GM18505 (cell line): ENCODE measurements around the gene PLXDC1.

Source experiments
- ATAC-seq: cut with Tn5 transposase; IDR thresholded peaks from one replicate; pipeline ENCODE4 v1.9.1; 2021; ENCODE audit not compliant: unreplicated experiment
- POLR2A ChIP-seq: IDR thresholded peaks from 4 replicates; pipeline ENCODE4 v1.6.1; 2011; ENCODE audit warnings: borderline replicate concordance; ENCODE audit not compliant: insufficient read depth, insufficient read length; ENCODE audit errors: extremely low read depth

The PLXDC1 gene

DNA sequence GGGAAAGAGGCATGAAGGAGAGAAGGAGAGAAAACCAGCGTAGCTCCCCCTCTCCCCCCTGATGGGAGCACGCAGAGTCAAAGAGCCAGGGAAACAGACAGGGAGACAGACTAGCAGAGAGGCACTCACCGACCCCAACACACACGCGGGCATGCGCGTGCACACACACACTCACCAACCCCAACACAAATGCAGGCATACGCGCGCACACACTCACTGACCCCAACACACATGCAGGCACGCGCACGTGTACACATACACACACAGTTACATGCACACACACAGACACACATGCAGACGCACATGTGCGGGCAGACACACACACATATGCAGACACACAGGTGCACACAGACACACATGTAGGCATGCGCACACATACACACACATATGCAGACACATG, 41.5 kb upstream of the PLXDC1 start:
- no peak for TF ChIP-seq POLR2A
- no peak for ATAC-seq

DNA sequence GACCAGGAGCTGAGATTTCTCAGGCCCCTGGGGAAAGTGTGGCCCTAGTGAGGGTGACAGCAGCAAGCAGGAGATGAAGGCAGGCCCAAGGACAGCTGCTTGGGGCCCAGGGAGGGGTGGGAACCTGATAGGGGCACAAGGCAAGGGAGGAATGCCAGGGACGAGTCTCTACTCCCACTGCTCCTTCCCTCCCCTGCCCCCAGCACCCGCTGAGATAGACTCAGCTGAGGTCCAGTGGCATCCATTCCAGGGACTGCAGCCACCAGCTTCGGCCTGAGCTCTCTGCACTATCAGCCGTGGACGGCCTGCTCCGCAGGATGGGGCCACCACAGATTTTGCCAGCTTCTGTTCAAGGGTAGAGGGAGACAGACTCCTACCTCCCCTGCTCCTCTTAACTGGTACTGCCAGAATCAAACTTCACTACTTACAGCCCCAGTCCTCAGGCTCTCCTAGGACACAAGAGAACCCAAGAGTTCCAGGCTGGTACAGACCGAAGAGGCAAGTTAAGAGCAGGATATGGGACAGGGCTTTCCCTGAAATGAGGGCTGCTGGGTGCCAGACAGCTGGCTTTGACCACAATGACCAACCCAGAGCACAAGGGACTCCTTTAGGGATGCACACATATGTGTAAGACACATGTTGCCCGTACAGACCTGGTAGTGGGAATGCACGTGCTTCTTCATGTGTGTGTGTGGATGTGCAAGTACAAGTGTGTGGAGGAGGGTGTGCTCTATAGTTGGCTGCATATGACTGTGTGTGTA, 40.5 kb upstream of the PLXDC1 start:
- no peak for TF ChIP-seq POLR2A
- ATAC-seq = no peak

DNA sequence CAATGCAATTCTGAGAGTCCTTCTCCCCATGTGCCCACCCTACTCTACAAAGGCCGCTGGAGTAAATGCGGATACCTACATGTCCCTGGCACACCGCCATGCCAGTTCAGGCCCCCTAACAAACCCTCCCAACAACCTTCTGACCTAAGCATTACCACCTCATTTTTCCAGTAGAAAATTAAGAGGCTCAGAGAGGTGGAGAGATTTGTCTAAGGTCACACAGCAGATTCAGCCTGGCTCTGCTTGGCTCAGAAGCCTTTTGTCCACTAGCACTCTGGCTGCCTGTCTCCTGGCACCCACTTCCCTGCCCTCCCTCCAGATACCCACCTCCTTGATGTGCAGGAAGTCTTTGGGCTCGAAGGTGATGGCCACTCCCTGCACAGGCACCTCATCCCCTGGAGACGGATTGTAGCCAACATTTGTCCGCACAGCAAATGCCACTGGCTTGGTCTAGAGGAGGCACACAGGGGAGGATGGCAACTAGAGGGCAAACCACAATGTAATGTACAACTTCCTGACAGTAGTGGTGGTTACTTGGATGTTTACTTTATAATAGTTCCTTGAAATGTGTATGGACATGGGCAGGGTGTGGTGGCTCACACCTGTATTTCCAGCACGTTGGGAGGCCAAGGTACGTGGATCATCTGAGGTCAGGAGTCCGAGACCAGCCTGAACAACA, 35.9 kb upstream of the PLXDC1 start:
- TF ChIP-seq POLR2A = no peak
- ATAC-seq = no peak

DNA sequence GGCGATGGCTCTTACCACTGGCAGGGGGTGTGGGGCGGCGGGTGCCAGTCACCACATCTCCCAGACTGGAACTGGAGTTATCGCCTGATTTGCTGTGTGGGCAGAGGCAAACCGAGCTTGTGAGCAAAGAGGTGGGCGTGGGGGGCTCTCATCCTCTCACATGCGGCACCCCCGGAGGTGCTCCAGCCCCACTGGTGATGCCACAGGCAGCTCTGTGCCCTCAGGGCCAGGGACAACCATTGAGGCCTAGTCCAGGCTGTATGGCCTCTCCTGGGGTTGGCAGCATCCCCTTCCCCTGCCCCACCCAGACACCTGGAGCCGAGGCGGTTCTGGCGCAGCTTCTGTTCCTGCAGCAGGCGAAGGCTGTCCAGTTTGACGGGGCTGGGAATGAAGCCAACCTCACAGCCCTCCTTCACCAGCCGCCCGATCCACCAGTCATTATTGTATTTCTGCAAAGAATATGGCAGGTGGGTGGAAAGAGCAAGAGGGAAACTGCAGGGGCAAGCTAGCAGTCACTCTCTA, 35.1 kb upstream of the PLXDC1 start:
- TF ChIP-seq POLR2A = no peak
- ATAC-seq = no peak

DNA sequence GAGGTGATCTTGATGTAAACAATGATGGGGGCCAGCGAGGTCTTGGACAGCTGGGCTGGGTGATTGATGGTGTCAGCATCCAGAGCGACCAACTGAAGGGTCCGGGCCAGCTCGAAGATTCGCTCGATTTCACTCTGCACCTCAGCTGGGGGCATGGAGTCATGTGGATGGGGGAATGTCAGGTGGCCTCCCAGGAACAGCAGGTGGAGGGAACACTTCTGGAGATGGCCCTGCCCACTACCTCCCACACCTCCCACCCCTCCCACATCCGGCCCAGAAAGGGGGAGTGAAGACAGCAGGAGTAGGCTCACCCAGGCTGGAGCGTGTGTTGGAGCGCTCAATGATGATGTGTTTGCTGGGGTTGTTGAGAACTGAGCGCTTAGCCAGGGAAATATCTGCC, 32.3 kb upstream of the PLXDC1 start:
- TF ChIP-seq POLR2A = no peak

DNA sequence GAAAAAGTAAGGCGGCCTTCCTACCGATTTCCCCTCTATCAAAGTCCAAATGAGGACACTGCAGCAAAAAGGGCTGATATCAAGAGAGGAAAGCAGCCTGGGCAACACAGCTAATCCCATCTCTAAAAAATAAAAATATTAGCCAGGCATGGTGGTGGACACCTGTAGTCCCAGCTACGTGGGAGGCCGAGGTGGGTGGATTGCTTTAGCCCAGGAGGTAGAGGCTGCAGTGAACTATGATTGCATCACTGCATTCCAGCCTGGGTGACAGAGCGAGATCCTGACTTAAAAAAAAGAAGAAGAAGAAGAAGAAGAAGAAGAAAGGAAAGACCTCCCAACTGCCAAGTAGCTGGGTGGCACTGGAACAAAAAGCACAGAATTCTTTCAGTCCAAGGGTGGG, 31.6 kb upstream of the PLXDC1 start:
- no peak for TF ChIP-seq POLR2A
- ATAC-seq = no peak

More for the DNA sequence above, 32.3 kb upstream of the PLXDC1 start:
- no peak for ATAC-seq

DNA sequence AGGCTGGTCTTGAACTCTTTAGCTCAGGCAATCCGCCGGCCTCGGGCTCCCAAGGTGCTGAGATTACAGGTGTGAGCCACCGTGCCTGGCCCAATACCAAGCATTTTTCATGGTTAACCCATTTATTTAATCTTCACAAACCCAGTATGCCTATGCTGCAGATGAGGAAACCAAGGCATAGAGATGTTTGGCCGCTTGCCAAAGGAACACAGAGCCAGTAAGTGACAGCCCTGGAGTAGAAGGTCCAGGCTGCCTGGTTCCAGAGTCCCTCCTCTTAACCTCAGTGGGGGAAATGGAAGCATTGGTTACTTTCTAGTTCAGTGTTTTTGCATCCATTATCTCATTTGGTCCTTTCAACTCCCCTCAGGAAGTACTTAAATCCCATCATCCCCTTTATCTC, 29.9 kb upstream of the PLXDC1 start:
- no peak for TF ChIP-seq POLR2A
- ATAC-seq = no peak

DNA sequence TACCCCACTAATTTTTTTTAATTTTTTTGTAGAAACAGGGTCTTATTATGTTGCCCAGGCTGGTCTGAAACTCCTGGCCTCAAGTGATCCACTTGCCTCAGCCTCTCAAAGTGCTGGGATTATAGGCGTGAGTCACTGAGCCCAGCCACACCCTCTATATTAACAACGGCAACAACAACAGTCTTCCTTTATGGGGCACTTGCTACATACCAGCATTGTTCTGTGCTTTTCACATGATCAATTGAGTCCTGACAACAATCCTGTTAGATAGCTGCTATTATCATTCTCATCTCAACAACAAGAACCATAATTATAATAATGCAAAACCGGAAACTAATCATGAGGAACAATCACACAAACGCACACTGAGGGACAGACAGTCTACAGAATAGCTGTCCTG, 27.1 kb upstream of the PLXDC1 start:
- TF ChIP-seq POLR2A = no peak
- no peak for ATAC-seq

DNA sequence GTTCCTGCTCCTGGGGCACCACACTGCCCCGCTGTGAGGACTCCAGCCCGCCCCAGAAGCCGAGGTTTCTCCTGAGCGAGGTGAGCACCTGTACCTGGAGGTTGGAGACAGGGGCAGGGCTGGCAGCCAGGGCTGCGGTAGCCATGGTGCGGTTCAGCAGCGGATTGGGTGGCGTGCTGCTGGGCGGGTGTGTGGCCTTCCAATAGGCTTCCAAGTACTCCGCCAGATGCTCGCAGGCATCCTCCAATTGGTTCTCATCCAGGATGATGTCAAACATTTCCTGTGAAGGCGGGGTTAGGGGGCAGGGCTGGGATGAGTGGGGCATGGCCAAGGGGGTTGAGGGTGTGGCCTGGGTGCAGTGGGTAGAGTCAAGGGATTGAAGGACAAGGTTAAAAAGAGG, 25.8 kb upstream of the PLXDC1 start:
- TF ChIP-seq POLR2A = no peak
- ATAC-seq = no peak

DNA sequence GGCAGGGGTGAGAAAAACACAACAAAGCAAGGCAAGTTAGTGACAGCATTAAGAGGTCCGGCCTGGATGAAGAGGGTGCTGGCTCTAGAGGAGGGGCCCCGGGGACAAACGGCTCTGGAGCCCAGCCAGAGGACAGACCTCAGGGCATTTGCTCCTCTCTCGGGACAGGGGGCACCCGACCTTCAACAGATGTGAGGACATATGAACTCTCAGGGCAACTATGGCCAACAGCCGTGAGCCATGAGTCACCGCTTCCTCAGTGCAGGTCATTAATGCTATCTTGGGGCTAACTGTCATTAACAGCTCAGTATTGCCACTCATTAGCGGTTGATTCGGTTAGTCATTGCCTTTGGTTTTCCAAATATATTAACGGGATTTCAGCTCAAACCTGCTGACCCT, 24.3 kb upstream of the PLXDC1 start:
- ATAC-seq = no peak

DNA sequence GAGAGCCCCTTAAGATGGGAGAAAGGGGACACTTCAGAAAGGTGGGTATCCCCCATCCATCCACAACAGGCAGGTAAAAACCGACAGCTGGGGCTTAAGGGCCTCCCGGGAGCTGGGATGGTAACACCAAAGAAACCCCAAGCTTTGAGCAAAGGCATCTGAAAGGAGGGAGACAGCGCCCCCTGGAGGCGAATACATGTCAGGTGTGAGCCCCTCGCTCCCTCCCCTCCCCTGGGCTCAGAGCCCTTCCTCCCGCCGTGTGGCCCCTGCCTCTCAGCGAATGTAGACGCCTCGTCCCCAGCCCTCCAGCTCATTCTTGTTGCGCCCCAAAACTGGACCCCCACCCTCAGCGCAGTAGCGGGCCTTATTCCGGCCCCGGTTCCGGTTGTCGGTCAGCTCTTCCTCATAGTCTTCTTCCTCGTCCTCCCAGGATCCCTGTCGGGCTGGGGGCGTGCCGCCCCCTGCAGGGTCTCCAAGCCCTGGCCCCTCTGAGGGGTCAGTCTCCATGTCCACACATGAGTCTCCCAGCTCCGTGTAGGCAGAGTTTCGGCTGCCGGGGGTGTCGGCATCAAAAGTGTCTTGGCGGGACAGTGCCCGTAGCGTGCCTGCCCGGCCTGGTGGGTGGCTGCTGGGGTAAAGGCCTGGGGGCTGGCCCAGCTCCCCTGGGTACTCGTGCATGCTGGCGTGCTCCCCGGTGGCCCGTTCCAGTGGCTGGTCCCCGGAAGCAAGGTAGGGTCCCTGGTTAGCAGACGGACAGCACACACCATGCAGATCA, 23.7 kb upstream of the PLXDC1 start:
- no peak for ATAC-seq
- no peak for TF ChIP-seq POLR2A

More for the DNA sequence above, 24.3 kb upstream of the PLXDC1 start:
- TF ChIP-seq POLR2A = no peak

DNA sequence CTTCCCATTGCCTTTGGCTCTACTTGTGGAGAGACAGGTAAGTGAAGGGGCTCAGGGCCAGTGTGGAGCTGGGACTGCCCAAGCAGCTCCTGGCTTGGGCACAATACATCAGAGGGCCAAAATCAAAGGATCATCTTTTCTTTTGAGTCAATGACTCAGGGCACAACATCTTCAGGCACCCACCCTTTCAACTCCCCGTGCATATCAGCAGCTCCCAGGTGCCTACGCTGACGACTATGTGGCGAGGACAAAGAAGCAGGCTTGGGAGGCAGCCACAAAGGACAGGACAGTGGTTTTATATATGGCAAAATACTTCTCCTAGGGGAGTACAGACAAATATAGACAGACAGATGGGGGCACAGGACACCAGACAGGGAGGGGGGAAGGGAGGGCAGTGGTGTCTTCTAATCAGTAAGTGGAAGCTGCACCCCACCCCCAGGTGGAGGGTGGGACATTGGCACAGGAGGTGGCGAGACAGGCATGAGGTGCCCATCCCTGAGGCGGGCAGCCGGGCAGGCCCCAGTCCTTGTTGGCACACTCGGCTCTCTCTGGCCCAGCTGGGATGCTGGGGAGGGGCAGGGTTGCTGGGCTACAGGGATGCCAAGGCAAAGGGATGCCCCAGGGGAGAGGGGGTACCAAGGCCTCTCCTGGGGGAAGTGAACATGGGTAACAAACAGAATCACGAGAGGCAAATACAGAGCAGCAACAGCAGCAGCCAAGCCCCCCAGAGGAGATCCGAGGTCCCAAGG, 22.3 kb upstream of the PLXDC1 start:
- no peak for ATAC-seq
- no peak for TF ChIP-seq POLR2A

DNA sequence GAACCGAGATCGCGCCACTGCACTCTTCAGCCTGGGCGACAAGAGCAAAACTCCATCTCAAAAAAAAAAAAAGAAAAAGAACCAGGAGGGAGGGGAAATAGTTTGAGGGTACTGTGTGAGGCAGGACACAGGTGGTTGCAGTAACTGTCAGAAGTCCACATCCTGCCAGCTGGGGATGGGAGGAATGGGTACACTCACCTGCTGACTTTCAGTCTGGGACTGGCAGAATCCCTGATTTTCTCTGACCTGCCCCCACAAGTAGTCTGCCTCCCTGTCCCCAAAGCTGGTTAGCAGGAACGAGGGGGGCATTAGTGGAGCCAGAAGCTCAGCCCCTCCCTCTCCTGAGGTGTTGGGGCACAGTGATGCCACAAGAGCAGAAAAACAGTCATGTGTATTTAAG, 21.6 kb upstream of the PLXDC1 start:
- TF ChIP-seq POLR2A = no peak
- no peak for ATAC-seq
